ENCODE measurements around the gene FIBP. TPM values are rescaled to one million over a fixed set of nuclear protein-coding genes. Genes with fewer than 3 reads are reported as not detected.

The FIBP gene
- total and polyA plus RNA-seq, 4 donors: 47.1 to 77.2 (median 62.2) TPM

GRCh38 chr11:65919141-65919572 is 30.9 kb upstream of the FIBP start, which contains the start of gene DRAP1:
TSS of gene DRAP1 (plus strand) at chr11:65919426. CDS start at chr11:65919502, 76 bp downstream.
- 1% methylated on average over 31 to 59 of the region's 59 CpGs for whole genome bisulfite sequencing, 2 donors
- ATAC-seq (ENCODE audit: insufficient read depth, low FRiP score) (peak; percentile 92), DNase-seq (peak; percentile 98 to 100 (median 99))
- Histone ChIP-seq H3K9ac (ENCODE audit: insufficient read depth in 1 of 2, low read length in 2 of 2) (peak within 1 kb of the TSS; percentile 74 to 96), H3K9me3 (ENCODE audit: control insufficient read depth in 4 of 4, insufficient read depth in 3 of 4, low read length in 3 of 4) (no peaks in the 10 kb centered on the region), H3K4me3 (peak within 1 kb of the TSS; percentile 93), H3K4me1 (ENCODE audit: control insufficient read depth in 5 of 5, insufficient read depth in 5 of 5, low read length in 5 of 5) (peaks cover 9 to 41% (median 18%) of the 10 kb centered on the region in 5 donors), H3K27ac (ENCODE audit: low read depth in 1 of 2, low read length in 1 of 2) (peak within 1 kb of the TSS; percentile 90 to 95), H3K36me3 (ENCODE audit: control insufficient read depth in 4 of 4, insufficient read depth in 4 of 4, low read length in 4 of 4) (peaks cover 0 to 31% (median 13%) of the 10 kb centered on the region in 4 donors), H3K27me3 (ENCODE audit: control insufficient read depth in 3 of 3, insufficient read depth in 3 of 3, low read length in 2 of 3) (no peaks in the 10 kb centered on the region)
- peak; percentile 19 for TF ChIP-seq CTCF (IDR thresholded peaks at IDR 0.05; ENCODE audit: control extremely low read depth, extremely low read depth)

GRCh38 chr11:65918211-65919140 is 30.2 kb upstream of the FIBP start, which contains the start of gene C11orf68:
TSS of gene C11orf68 (minus strand) at chr11:65919062. CDS start at chr11:65919031, 31 bp downstream.
- no peak for ATAC-seq (ENCODE audit: insufficient read depth, low FRiP score)
- peak within 1 kb of the TSS; percentile 90 to 95 for H3K27ac ChIP-seq (ENCODE audit: low read depth in 1 of 2, low read length in 1 of 2)
- peak within 1 kb of the TSS; percentile 74 to 96 for H3K9ac ChIP-seq (ENCODE audit: insufficient read depth in 1 of 2, low read length in 2 of 2)
- 3 to 6% methylated on average over 52 to 77 of the region's 77 CpGs for WGBS, 2 donors
- peak in 1 of 3 donors; percentile 30 for DNase-seq
- H3K36me3 ChIP-seq (ENCODE audit: control insufficient read depth in 4 of 4, insufficient read depth in 4 of 4, low read length in 4 of 4): peaks cover 0 to 31% (median 12%) of the 10 kb centered on the region in 4 donors
- peaks cover 9 to 41% (median 18%) of the 10 kb centered on the region in 5 donors for H3K4me1 ChIP-seq (ENCODE audit: control insufficient read depth in 5 of 5, insufficient read depth in 5 of 5, low read length in 5 of 5)
- H3K4me3 ChIP-seq: peak within 1 kb of the TSS; percentile 93
- TF ChIP-seq CTCF (IDR thresholded peaks at IDR 0.05; ENCODE audit: control extremely low read depth, extremely low read depth): no peak
- H3K27me3 ChIP-seq (ENCODE audit: control insufficient read depth in 3 of 3, insufficient read depth in 3 of 3, low read length in 2 of 3): no peaks in the 10 kb centered on the region
- no peaks in the 10 kb centered on the region for H3K9me3 ChIP-seq (ENCODE audit: control insufficient read depth in 4 of 4, insufficient read depth in 3 of 4, low read length in 3 of 4)

- Histone ChIP-seq H3K36me3 (ENCODE audit: control insufficient read depth in 4 of 4, insufficient read depth in 4 of 4, low read length in 4 of 4) (peaks cover 0 to 23% (median 9%) of the 10 kb centered on the region in 4 donors), H3K9ac (ENCODE audit: insufficient read depth in 1 of 2, low read length in 2 of 2) (peak overlapping the region in 1 of 2 donors; percentile 96), H3K27me3 (ENCODE audit: control insufficient read depth in 3 of 3, insufficient read depth in 3 of 3, low read length in 2 of 3) (no peaks in the 10 kb centered on the region), H3K9me3 (ENCODE audit: control insufficient read depth in 4 of 4, insufficient read depth in 3 of 4, low read length in 3 of 4) (no peaks in the 10 kb centered on the region), H3K27ac (ENCODE audit: low read depth in 1 of 2, low read length in 1 of 2) (peak overlapping the region; percentile 90 to 95), H3K4me1 (ENCODE audit: control insufficient read depth in 5 of 5, insufficient read depth in 5 of 5, low read length in 5 of 5) (peaks cover 9 to 41% (median 18%) of the 10 kb centered on the region in 5 donors), H3K4me3 (peak overlapping the region; percentile 93)
- ATAC-seq (ENCODE audit: insufficient read depth, low FRiP score) (no peak), DNase-seq (no peak)
- WGBS, 2 donors: 84 to 90% methylated on average over 35 of the region's 35 CpGs
- no peak for TF ChIP-seq CTCF (IDR thresholded peaks at IDR 0.05; ENCODE audit: control extremely low read depth, extremely low read depth)
These were observed 29.4 kb upstream of the FIBP start for GRCh38 chr11:65917434-65918210.

All from lung (tissue), 12 donors.